NCI-H1048 (cell line): ENCODE measurements around the gene SLC17A1.

Experiments used
- DNase-seq: peaks from one replicate; lab custom pipeline; 2025; lab: John Stamatoyannopoulos, UW

SLC17A1 gene

DNA sequence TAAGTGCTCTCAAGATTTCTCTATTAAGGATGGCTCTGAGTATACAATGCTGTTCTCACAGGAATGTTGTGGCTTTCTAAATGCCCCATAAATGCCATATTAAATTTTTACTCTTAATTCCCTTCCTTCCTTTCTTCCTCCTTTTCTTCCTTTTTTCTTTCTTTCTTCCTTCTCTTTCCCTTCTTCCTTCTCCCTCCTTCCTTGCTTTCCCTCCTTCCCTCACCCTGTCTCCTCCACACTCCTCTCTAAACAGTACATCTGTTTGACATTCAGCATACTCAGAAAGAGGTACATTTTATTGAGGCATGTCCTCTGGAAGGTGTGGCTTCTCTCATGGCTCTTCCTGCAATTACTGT, 433 bp upstream of the SLC17A1 start:
- DNase-seq: no peak

DNA sequence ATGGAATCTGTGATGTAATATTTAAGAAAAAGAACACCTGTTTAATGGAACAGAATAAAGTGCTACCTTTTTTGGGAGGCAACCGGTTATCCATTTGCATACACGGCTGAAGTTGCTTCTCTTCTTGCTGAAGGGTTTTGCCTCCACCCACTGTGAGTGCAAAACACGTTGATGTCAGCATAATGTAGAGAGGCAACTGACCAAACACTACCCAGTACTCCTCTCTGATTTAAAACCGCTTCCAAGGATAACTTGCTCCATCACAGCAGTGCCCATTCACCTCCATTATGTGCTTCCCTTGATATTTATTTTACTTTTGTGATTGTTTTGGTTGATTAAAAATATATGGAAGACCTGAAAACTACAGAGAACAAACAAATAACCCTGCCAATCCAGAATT, 1.4 kb downstream of the SLC17A1 start:
- DNase-seq: no peak

DNA sequence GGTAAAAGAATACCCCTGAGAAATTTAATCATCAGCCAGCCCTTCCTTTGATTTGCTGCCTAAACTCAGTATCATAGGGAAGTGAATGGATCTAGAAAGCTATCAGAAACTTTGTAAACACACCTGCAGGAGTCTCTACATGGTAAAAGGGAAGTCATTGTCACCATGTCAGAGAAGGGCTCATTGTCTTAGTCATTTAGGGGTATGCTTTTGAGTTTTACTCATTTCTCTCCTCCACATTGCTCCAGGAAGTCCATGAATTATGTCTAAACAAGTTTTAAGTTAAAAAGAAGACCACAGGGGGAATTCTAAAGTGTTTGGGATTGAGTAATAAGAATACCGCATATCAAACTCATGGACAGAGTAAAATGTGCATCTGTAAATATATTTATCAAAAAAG, 2.5 kb downstream of the SLC17A1 start:
- no peak for DNase-seq

DNA sequence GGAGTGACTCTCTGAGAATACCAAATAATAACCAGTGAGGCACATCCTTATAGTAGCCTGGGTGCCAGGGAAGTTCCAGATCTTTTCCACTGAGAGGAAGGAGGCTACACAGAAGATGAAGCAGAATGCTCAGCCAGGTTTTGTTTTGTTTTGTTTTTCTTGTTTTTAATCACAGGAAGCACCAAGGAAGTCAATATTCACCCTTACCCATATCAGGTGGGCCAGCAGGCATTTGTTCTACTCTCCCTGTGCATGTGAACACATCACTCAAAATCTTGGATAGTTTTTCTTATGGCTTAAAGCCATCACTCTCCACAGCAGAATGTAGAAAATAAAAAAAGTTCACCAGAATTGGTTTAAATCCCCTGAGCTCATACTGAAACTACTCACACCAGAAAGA, 10.5 kb downstream of the SLC17A1 start:
- DNase-seq: no peak

DNA sequence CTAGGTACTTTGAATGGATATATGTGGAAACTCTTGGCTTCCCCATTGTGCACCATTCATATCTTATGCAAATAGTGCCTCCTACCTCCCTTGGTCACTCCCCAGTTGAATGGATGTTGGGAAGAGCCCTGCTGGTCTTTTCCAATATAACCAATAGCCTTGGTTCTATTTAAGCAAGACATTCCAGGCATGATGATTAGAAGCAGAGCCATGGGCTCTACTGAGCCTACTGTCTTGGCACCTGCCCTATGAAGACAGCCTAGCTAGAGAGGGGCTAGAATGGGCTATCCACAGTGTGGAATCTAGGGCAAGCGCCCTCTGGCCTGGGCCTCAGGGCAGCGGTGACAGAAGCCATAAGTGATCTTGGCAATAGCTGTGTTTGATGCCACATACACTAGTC, 15.6 kb downstream of the SLC17A1 start:
- no peak for DNase-seq

DNA sequence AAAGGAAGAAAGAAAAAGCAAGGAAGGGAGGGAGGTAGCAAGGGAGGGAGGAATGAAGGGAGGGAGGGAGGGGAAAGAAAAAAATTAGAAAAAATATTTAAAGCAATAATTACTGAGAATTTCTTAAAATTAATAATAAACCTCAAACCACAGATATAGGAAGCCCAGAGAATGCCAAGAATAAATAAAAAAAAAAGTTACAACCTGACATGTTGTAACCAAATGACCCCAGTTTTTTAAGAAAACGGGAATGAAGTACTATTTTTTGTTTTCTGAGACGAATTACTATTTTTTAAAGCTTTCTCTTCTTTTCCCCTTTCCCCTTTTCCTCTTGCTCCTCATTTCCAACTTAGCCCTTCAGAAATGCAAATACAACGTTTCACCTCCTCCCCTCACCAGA, 16.7 kb downstream of the SLC17A1 start:
- DNase-seq: no peak

DNA sequence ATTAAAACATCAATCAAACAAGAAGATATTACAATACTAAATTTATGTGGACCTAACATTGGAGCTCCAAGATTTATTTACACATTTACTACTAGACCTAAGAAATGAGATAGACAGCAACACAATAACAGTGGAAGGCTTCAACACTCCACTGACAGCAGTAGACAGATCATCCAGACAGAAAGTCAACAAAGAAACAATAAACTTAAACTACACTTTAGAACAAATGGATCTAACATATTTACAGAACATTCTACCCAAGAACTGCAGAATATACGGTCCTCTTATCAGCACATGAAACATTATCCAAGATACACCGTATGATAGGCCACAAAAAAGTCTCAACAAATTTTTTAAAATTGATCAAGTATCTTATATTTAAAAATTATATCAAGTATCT, 27.0 kb downstream of the SLC17A1 start:
- DNase-seq: no peak

DNA sequence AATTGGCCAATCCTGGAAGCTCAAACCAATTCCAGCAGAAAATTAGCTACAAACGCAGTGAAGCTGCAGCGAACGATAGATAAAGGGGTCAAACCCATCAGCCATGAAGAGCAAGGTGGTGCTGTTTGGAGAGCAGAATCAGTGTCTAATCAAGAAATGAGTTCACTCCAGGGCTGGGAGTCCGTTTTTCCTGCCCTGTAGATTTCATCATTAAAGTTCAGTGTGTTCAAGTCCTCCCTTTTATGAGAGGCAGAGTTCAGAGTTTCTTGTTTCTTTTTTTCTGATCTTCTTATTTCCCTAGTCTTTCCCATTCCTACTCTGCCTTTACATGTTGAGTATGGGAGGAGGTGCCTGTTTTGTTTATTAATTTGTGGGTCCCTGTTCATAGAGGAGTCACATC, 30.4 kb downstream of the SLC17A1 start:
- no peak for DNase-seq

DNA sequence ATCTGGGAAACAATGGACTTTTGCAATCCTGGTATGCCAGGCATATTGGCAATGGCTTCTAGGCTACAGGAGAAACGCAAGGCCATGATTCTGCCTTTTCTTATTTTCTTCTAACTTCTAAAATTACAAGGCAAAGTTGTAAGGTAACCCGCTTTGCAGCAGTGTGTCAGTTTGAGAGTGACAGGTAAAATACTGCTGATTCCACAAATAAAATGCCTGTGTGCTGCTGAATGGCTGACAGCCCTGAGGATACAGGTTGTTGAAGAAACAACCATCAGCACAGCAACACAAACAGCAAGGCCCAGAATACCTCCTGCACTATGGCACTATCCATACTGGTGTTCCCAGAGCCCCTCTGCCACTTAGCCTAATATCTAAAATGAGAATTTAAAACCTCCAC, 37.1 kb downstream of the SLC17A1 start:
- DNase-seq: no peak

DNA sequence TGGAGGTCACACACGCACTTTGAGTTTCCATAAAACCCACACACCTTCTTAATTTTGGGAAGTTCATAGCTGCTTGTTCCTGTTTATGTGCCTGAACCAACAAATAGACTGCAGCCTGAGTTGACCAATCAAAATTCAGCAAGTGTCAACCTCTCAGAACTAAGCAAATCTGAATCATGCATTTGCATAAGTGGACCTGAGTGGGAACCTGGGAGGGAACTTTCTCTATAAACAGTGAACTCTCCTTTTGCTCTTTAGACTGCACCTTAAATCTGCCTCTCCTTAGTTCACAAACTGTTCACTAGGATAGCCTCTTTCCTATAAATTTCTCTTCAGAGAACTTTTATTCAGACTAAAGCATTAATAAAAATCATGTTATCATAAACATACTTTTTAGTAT, 37.9 kb downstream of the SLC17A1 start:
- DNase-seq: no peak

DNA sequence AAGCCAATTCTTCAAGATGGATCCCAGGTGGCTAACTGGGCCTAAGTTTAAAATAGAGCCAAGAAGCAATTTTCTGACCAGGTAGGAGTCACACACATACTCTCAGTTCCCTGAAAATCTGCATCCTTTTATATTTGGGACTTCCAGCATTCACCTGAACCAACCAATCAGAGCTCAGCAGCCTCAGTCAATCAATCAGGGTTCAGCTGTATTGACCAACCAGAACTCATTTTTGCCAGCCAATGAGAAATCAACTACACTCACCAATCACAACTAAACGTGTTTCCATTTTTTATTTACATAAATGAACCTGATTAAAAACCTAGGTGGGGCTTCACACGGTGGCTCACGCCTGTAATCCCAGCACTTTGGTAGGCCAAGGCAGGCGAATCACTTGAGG, 39.8 kb downstream of the SLC17A1 start:
- no peak for DNase-seq

DNA sequence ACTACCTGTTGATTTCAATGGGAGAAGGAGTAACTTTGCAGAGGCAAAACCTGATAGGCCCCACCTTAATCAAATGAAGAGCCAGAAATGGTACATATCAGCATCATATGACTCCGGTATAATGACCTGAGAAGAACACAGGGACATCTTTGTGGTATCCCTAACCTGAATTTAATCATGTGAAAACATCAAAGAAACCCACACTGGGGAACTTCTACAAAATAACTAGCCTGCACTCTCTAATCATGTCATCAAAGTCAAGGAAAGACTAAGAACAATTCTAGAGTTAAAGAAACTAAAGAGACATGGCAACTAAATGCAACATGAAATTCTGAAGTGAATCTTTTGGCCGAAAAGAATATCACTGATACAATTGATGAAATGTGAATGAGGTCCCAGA, 42.4 kb downstream of the SLC17A1 start:
- no peak for DNase-seq

DNA sequence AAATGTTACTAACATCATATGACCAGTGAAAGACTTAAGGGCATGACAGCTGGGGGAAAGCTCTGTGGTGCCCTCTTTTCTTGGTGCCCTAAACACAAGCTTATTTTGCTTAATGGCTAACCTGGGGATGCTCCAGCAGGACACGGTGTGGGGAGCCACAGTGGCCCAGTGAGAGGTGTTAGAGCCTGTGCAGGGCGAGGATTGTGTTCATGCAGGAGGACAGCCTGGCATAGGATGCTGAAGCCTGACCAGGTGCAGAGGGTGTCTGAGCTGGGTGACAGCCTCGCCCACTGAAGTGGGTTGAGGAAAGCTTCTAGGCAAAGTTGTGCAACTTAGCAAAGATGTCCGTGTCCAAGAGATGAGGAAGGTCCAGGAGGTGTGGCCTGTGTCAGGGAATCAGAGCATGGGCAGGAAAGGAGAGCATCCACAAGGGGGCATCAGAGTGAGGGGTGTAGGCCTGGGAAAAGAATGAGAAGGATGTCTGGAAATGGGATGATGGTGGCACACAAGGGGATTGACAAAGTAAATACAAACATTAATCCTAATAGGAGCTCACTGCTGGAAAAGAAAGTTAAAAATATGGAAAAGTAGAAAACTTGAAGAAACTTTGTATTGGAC, 43.4 kb downstream of the SLC17A1 start:
- DNase-seq: peak; percentile 4

DNA sequence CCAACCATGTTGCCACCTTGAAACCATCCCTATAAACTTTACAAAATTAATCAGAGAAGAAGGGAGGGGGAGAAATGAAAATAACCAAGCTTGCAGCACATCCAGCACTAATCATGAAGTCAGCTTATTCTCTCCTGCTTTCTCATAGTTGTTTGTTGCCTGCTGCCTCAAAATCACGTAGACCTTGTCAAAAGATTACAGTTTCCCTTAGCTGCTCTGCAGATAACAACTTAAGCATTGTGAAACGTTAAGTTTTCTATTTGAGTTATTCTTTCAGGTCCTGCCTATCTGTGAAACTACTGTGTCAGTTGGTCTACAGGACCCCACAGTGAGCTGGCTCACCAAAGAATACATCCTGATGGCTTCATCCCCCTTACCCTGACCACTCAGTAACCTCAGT, 44.4 kb downstream of the SLC17A1 start:
- no peak for DNase-seq

DNA sequence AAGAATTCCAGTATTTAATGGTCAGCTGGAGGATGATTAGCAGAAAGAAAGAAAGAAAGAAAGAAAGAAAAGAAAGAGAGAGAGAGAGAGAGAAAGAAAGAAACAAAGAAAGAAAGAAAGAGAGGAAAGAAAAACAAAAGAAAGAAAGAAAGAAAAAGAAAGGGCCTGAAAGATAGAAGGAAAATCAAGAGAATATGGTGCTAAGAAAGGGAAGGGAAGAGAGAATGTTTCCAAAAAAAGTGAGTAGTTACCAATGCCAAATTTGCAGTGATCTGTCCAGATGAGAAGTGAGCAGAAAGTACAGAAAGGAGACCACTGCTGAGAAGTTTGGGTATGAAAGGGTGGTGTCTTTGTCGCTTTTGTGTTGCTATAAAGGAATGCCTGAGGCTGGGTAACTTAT, 50.7 kb downstream of the SLC17A1 start:
- DNase-seq: no peak

DNA sequence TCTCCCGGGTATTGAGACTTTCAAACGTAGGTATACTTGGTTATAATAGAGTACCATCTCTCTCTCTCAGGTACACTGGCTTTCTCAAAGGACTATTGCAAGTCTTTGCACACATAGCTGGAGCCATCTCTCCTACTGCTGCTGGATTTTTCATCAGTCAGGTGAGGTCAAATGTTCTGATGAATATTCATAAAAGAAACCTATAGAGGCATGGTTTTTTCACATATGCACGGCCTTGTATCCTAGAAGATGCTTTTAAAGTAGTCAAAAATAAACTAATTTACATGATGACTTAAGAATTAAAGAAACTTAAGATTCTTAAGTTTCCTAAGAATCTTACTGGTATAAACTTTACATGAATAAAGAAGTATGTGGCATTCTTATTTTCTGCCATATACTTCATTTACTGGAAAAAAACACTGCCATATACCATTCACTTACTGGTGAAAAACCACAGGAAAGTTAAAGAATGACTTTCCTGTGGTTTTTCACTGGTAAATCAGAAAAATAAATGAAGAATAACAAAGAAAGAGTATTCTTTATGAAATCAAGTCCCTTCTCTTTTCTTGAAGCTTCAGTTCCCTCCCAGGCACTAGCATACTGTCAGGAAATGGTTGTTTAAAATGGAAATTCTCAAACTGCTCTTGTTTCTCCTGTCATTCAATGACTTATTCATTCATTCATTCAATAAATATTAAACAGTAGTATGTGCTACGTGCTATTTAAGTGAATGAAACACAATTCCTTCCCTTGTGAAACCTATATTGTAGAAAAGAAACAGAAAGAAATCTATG, 53.8 kb downstream of the SLC17A1 start:
- no peak for DNase-seq

DNA sequence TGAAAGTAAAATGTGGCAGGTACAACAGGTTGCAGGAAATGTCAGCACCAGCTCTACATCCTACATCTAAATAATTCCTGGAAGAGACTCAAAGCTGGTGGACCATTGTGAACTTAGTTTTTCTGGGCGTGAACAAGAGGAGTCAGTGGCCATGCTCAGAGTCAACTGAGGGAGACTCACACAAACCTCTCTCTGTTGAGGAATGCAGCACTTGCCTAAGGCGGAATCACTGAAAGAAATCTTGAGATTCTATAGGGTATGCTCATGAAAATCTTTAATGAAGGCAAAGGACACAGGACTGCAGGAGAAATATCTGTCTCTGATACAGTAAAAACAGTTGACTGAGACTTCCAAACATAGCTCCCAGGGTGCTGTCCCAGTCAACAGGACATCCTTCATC, 54.8 kb downstream of the SLC17A1 start:
- no peak for DNase-seq

DNA sequence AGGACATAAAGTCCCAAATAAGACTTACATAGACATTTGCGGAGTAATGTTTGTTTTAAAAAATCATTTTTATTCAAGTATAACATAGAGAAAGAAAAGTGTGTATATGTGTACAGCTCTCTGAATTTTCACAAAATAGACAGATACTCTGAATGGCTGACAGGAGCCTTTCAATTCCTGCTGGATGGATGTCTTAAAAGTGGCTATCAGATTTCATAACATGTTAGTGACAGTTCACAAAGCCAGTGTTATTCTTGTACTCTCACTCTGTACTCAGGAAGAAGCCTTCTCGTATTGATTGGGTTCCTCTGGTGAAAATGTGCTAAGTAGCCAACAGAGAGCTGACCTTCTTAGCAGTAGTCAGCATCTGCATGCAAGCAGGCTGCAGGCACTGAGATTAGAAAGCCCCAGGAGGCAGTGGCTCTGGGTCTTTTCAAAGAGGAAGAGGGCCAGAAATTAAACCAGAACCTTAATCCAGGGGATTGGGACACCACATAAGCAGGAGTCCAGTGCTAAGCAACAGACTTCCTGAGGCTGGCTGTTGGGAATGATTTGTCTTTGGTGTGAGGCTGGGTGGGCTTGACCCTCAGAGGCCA, 57.6 kb downstream of the SLC17A1 start:
- DNase-seq: no peak

DNA sequence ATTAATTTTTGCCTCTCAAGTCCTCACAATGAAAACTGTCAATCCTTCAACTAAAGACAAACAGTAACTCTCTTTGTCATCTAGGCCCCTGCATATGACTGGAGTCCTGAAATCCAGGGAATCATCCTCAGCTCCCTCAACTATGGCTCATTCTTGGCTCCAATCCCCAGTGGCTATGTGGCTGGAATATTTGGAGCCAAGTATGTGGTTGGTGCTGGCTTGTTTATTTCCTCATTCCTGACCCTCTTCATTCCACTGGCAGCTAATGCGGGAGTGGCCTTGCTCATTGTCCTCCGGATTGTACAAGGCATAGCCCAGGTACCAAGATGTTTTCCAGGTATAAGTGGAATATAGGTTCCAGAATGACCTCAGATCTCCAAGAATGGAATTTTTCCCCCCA, 61.9 kb downstream of the SLC17A1 start:
- DNase-seq: no peak

DNA sequence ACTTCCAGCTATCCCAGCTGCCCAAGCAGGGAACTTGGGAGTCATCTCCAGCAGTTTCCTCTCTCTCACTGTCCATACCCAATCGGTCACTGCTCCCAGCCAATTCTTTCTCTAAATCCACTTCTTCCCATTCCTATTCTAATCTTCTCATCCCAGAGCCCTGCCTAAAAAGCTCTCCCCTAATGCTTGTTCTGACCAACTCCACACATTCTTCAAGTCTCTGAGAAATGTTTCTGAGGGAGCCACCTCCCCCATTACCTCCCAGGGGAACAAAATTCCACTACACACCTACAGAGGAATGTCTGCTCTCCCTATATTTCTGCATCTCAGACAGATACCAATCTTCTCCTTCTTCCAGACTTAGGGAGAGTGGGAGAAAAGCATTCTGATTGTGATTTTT, 63.3 kb downstream of the SLC17A1 start:
- no peak for DNase-seq

DNA sequence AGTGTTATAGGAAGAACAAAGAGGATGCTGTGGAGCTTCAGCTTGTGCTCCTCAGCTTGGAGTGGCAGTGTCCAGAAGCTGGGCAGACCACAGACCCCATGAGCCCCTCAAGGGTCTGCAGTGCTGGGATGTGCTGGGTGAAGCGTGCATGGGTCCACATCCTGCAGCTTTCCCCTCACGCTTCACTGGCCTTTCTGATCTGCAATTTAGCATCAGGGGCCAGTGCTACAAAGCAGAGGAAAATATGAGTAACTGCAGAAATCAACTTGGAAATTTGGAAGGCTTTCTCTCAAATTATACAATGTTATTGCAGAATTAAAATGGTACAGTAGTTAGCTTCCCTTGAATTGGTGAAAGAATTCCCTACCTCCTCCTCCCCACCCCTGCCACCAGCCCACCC, 67.2 kb downstream of the SLC17A1 start:
- DNase-seq: no peak

DNA sequence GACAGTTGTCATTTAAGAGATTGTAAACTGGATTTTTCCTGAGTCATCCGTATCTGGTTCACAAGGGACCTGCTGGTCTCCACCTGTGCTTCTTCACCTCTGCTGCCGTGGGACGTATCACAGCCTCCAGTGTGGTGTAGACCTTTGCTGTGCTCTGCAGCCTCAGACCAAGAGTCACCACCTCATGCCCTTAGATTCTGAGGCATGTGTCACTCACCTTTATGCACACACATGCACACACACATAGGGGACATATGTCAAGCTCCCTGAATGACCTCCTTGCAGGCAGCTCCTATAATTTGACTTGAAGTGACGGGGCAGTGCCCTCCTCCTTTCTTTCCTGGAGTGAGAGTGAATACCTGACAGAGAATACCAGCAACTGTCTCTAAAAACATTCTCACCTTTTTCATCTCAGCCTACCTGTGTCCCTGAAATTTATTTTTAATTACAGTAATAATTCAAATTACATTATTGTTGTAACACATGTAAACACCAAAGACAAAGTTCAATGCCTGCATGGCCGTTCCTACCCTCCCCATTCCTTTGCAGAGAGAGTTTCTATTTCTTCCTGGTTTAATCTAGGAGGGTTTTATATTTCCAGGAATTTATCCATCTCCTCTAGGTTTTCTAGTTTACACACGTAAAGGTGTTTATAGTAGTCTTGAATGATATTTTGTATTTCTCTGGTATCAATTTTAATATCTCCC, 73.8 kb downstream of the SLC17A1 start:
- DNase-seq: no peak
